Astrocyte (in vitro differentiated cells and primary cell): ENCODE results near the gene ANXA10. TPM values are rescaled to one million over a fixed set of nuclear protein-coding genes. Genes with fewer than 3 reads are reported as not detected.

Experiments used
- DNase-seq: peaks from one replicate; pipeline ENCODE4 v3.0.0-alpha.2; 2010; ENCODE audit warnings: low read depth
- FAIRE-seq: peaks from 2 replicates; lab custom pipeline; 2011; peaks lifted over from hg19 to GRCh38; lab: Jason Lieb, UNC
- H2AFZ ChIP-seq: 2 replicates; pipeline ENCODE4 v1.6.0; 2012; ENCODE audit warnings: low read depth, low read length, inconsistent platforms
- H3K27ac ChIP-seq: 2 replicates; pipeline ENCODE4 v1.5.1; 2011; ENCODE audit warnings: low read depth, low read length, inconsistent platforms
- H3K27me3 ChIP-seq: 2 replicates; pipeline ENCODE4 v1.6.0; 2011; ENCODE audit warnings: low read length, inconsistent platforms; ENCODE audit not compliant: insufficient read depth
- H3K36me3 ChIP-seq: 2 replicates; pipeline ENCODE4 v1.5.1; 2011; ENCODE audit warnings: low read length, inconsistent platforms; ENCODE audit not compliant: insufficient read depth
- H3K4me1 ChIP-seq: 2 replicates; pipeline ENCODE4 v1.5.1; 2011; ENCODE audit warnings: low read length, inconsistent platforms; ENCODE audit not compliant: insufficient read depth
- H3K4me2 ChIP-seq: 2 replicates; pipeline ENCODE4 v1.6.0; 2012; ENCODE audit warnings: low read length, inconsistent platforms
- H3K4me3 ChIP-seq: 2 replicates; pipeline ENCODE4 v1.5.1; 2011; ENCODE audit warnings: low read depth, mild to moderate bottlenecking, low read length, inconsistent platforms; ENCODE audit not compliant: insufficient read depth
- H3K79me2 ChIP-seq: 2 replicates; pipeline ENCODE4 v1.6.0; 2012; ENCODE audit warnings: mild to moderate bottlenecking, low read length, inconsistent platforms; ENCODE audit not compliant: insufficient read depth
- H3K9ac ChIP-seq: 2 replicates; pipeline ENCODE4 v1.6.0; 2012; ENCODE audit warnings: mild to moderate bottlenecking, low read length, inconsistent platforms
- H3K9me3 ChIP-seq: 2 replicates; pipeline ENCODE4 v1.5.1; 2012; ENCODE audit warnings: low read depth, mild to moderate bottlenecking, low read length, inconsistent platforms; ENCODE audit not compliant: insufficient read depth
- H4K20me1 ChIP-seq: 2 replicates; pipeline ENCODE4 v1.6.0; 2012; ENCODE audit warnings: low read length, inconsistent platforms; ENCODE audit not compliant: insufficient read depth
- H3K27ac Mint-ChIP-seq: one replicate; pipeline ENCODE4 v1.8.0; 2021; ENCODE audit warnings: mild to moderate bottlenecking, mixed read lengths; ENCODE audit not compliant: unreplicated experiment
- H3K27me3 Mint-ChIP-seq: one replicate; pipeline ENCODE4 v1.8.0; 2021; ENCODE audit warnings: low read depth, mixed read lengths; ENCODE audit not compliant: unreplicated experiment
- H3K36me3 Mint-ChIP-seq: one replicate; pipeline ENCODE4 v1.8.0; 2021; ENCODE audit warnings: low read depth, mixed read lengths; ENCODE audit not compliant: unreplicated experiment
- H3K4me1 Mint-ChIP-seq: one replicate; pipeline ENCODE4 v1.8.0; 2021; ENCODE audit warnings: low read depth, mixed read lengths; ENCODE audit not compliant: unreplicated experiment
- H3K4me3 Mint-ChIP-seq: one replicate; pipeline ENCODE4 v1.8.0; 2021; ENCODE audit warnings: mild to moderate bottlenecking, moderate library complexity, mixed read lengths; ENCODE audit not compliant: unreplicated experiment
- H3K9me3 Mint-ChIP-seq: one replicate; pipeline ENCODE4 v1.8.0; 2021; ENCODE audit warnings: mild to moderate bottlenecking, mixed read lengths; ENCODE audit not compliant: unreplicated experiment
- CTCF ChIP-seq: IDR thresholded peaks from 2 replicates; pipeline ENCODE4 v1.5.1; 2011; ENCODE audit warnings: low read depth, mild to moderate bottlenecking, inconsistent platforms, low read length, moderate library complexity; ENCODE audit not compliant: insufficient read depth
- EZH2 ChIP-seq: IDR thresholded peaks from 2 replicates; pipeline ENCODE4 v1.6.1; 2012; ENCODE audit warnings: mild to moderate bottlenecking, low read length, inconsistent platforms; ENCODE audit not compliant: insufficient read depth
- total RNA-seq: library from RNA; stranded (reverse); gene quantifications from 2 replicates; pipeline ENCODE4 v1.2.1, GENCODE V29; 2021

The ANXA10 gene
- total RNA-seq, 1 donor from 2014 or later = not detected

- Histone ChIP-seq H4K20me1 (no peaks in the 10 kb centered on the region), H3K4me3 (no peak overlapping the region), H3K36me3 (no peaks in the 10 kb centered on the region), H3K27me3 (no peaks in the 10 kb centered on the region), H3K9ac (no peak overlapping the region), H2AFZ (no peak overlapping the region), H3K4me1 (peaks cover 3% of the 10 kb centered on the region), H3K4me2 (no peak overlapping the region), H3K79me2 (no peaks in the 10 kb centered on the region), H3K27ac (no peak overlapping the region), H3K9me3 (no peaks in the 10 kb centered on the region)
- no peak overlapping the region for H3K4me3 Mint-ChIP-seq
- H3K9me3 Mint-ChIP-seq = peaks cover 2% of the 10 kb centered on the region
- H3K27me3 Mint-ChIP-seq = no peaks in the 10 kb centered on the region
- no peak for FAIRE-seq
- H3K4me1 Mint-ChIP-seq = peaks cover 2% of the 10 kb centered on the region
- no peak overlapping the region for H3K27ac Mint-ChIP-seq
- TF ChIP-seq CTCF (no peak), EZH2 (no peak)
- H3K36me3 Mint-ChIP-seq = no peaks in the 10 kb centered on the region
- DNase-seq = no peak
Observed at GRCh38 chr4:168119100-168119499, 26.8 kb downstream of the ANXA10 start.

GRCh38 chr4:168119890-168120289 is 27.6 kb downstream of the ANXA10 start:
- no peaks in the 10 kb centered on the region for H3K9me3 ChIP-seq
- no peak overlapping the region for H3K9ac ChIP-seq
- Mint-ChIP-seq H3K27me3 (no peaks in the 10 kb centered on the region), H3K9me3 (peaks cover 2% of the 10 kb centered on the region), H3K36me3 (no peaks in the 10 kb centered on the region), H3K4me3 (no peak overlapping the region), H3K27ac (no peak overlapping the region), H3K4me1 (peaks cover 3% of the 10 kb centered on the region)
- H3K27me3 ChIP-seq = no peaks in the 10 kb centered on the region
- H3K4me1 ChIP-seq = peaks cover 10% of the 10 kb centered on the region
- FAIRE-seq (no peak), DNase-seq (no peak)
- no peaks in the 10 kb centered on the region for H3K79me2 ChIP-seq
- no peaks in the 10 kb centered on the region for H4K20me1 ChIP-seq
- no peak for TF ChIP-seq CTCF
- H3K4me2 ChIP-seq = no peak overlapping the region
- no peak overlapping the region for H2AFZ ChIP-seq
- H3K27ac ChIP-seq = no peak overlapping the region
- no peak overlapping the region for H3K4me3 ChIP-seq
- no peaks in the 10 kb centered on the region for H3K36me3 ChIP-seq

- peaks cover 3% of the 10 kb centered on the region for H3K4me1 Mint-ChIP-seq
- peaks cover 10% of the 10 kb centered on the region for H3K4me1 ChIP-seq
- no peaks in the 10 kb centered on the region for H3K36me3 ChIP-seq
- no peak for FAIRE-seq
- no peaks in the 10 kb centered on the region for H3K9me3 Mint-ChIP-seq
- no peaks in the 10 kb centered on the region for H3K36me3 Mint-ChIP-seq
- H3K27ac ChIP-seq = no peak overlapping the region
- no peak for DNase-seq
- H3K4me3 Mint-ChIP-seq = no peak overlapping the region
- H3K27ac Mint-ChIP-seq = no peak overlapping the region
- no peak overlapping the region for H2AFZ ChIP-seq
- H3K9ac ChIP-seq = no peak overlapping the region
- no peaks in the 10 kb centered on the region for H3K27me3 Mint-ChIP-seq
- TF ChIP-seq CTCF (no peak), EZH2 (no peak)
- no peak overlapping the region for H3K4me3 ChIP-seq
- H3K27me3 ChIP-seq = no peaks in the 10 kb centered on the region
- no peaks in the 10 kb centered on the region for H3K9me3 ChIP-seq
- no peak overlapping the region for H3K4me2 ChIP-seq
- no peaks in the 10 kb centered on the region for H4K20me1 ChIP-seq
- no peaks in the 10 kb centered on the region for H3K79me2 ChIP-seq
Observed at GRCh38 chr4:168120811-168121210, 28.5 kb downstream of the ANXA10 start.
